SK-N-MC (cell line): ENCODE data around the gene MAP1S.

Experiments
- DNase-seq: peaks from one replicate; pipeline ENCODE4 v3.0.0-alpha.2; 2011; ENCODE audit warnings: low read depth, low spot score
- H3K27ac ChIP-seq: fragments of 200-600 bp; sonication (generic); 2 replicates; pipeline ENCODE4 v1.5.1; 2016; ENCODE audit warnings: mixed run types
- H3K36me3 ChIP-seq: fragments of 200-600 bp; sonication (generic); 2 replicates; pipeline ENCODE4 v1.6.1; 2017; ENCODE audit warnings: antibody characterized with exemption, low read length, mixed read lengths; ENCODE audit not compliant: insufficient read depth
- H3K4me3 ChIP-seq: fragments of 200-600 bp; sonication (generic); 2 replicates; pipeline ENCODE4 v1.5.1; 2016
- H3K9ac ChIP-seq: fragments of 200-600 bp; sonication (generic); 2 replicates; pipeline ENCODE4 v1.8.0; 2017; ENCODE audit warnings: mixed run types, mixed read lengths; ENCODE audit not compliant: insufficient read length
- H3K9me3 ChIP-seq: fragments of 200-600 bp; sonication (generic); 2 replicates; pipeline ENCODE4 v1.6.1; 2017; ENCODE audit warnings: low read depth, mild to moderate bottlenecking, antibody characterized with exemption, low read length, moderate library complexity, mixed read lengths
- EZH2 ChIP-seq: fragments of 200-600 bp; sonication (generic); IDR thresholded peaks from one replicate; pipeline ENCODE4 v1.6.1; 2017; ENCODE audit warnings: antibody characterized with exemption
- FOXP2 ChIP-seq: optimal IDR thresholded peaks from 2 replicates; pipeline ENCODE3; 2011; ENCODE audit warnings: mild to moderate bottlenecking, moderate library complexity; ENCODE audit not compliant: insufficient read depth; ENCODE audit errors: extremely low read length, control extremely low read depth
- POLR2AphosphoS5 ChIP-seq: IDR thresholded peaks from 2 replicates; pipeline ENCODE4 v1.6.1; 2012; ENCODE audit warnings: mild to moderate bottlenecking, low read depth, low read length, borderline replicate concordance

The MAP1S gene

GRCh38 chr19:17680230-17680722 lies 39.0 kb upstream of the MAP1S start:
- H3K27ac ChIP-seq, result no peak overlapping the region
- no peak overlapping the region for H3K4me3 ChIP-seq
- no peak for TF ChIP-seq FOXP2

DNA sequence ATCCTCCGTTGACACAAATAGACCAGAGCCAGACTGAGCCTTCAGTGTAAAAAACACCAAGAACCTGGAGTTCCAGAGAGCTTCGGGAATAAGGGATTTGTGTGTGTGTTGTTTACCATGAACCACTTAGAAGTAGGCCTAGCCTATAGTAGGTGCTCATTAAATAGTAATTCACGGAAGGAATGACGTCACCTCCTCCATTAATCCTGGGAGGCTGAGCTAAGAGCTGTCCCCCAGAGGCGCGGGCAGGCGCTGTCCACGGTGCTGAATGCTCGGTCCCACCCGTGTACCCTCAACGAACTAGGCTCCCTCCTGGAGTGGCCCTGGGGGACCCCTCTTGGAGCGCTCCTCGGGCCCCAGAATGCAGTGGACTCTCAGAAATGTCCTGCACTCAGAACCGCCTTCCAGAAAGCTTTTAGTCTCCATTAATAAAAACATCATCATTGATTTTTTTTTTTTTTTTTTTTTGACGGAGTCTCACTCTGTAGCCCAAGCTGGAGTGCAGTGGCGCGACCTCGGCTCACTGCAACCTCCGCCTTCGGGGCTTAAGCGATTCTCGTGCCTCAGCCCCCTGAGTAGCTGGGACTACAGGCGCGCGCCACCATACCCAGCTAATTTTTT lies 37.7 kb upstream of the MAP1S start:
- no peak overlapping the region for H3K9ac ChIP-seq
- TF ChIP-seq POLR2AphosphoS5, result no peak
- no peak for TF ChIP-seq FOXP2
- TF ChIP-seq EZH2, result no peak
- H3K9me3 ChIP-seq, result no peaks in the 10 kb centered on the region
- no peak overlapping the region for H3K4me3 ChIP-seq
- H3K36me3 ChIP-seq, result no peaks in the 10 kb centered on the region
- peak; percentile 10 for DNase-seq
- H3K27ac ChIP-seq, result no peak overlapping the region

More at GRCh38 chr19:17680230-17680722, 39.0 kb upstream of the MAP1S start:
- no peaks in the 10 kb centered on the region for H3K9me3 ChIP-seq
- H3K36me3 ChIP-seq, result no peaks in the 10 kb centered on the region
- H3K9ac ChIP-seq, result no peak overlapping the region
- DNase-seq, result no peak

- Histone ChIP-seq H3K36me3 (no peaks in the 10 kb centered on the region), H3K9ac (no peak overlapping the region), H3K9me3 (no peaks in the 10 kb centered on the region), H3K27ac (no peak overlapping the region), H3K4me3 (no peak overlapping the region)
- DNase-seq, result no peak
- TF ChIP-seq FOXP2, result no peak
- TF ChIP-seq EZH2, result no peak
- TF ChIP-seq POLR2AphosphoS5, result no peak
Measured at GRCh38 chr19:17682273-17682672, 37.0 kb upstream of the MAP1S start.

DNA sequence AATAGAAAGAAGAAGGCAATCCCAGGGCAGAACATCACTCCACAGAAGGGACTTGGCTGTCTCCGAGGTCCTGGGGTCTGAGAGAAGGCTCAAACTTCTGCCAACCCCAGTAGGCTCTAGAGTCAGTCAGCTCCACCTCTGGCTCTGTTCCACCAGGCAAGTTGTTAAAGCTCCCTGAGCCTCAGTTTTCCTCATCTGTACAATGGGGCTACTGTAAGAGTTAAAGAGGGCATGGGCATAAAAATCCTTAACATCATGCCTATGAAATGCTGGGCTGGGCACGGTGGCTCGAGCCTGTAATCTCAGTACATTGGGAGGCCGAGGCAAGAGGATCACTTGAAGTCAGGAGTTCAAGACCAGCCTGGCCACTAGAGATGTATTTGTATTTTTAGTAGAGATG lies 36.2 kb upstream of the MAP1S start:
- no peak for DNase-seq
- Histone ChIP-seq H3K27ac (no peak overlapping the region), H3K9ac (no peak overlapping the region), H3K36me3 (no peaks in the 10 kb centered on the region), H3K4me3 (no peak overlapping the region), H3K9me3 (no peaks in the 10 kb centered on the region)
- TF ChIP-seq FOXP2 (no peak), EZH2 (no peak), POLR2AphosphoS5 (no peak)

DNA sequence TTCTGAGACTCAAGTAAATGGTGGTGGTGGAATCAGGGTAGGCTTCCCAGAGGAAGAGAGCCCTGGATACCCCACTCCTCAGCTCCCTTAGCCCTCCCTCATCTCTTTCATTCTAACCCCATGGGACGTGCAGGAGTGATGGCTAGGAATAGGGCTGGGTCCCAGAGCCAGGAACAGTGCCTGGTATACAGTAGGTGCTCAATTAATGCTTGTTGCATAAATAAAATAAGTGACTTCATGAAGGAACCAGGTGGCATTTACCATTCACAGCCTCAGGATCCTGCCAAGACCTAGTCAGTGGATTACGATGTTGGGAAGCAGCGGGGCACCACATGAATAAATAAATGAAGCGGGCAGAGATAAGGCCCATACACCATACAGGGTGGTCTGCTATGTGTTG lies 35.0 kb upstream of the MAP1S start:
- Histone ChIP-seq H3K36me3 (no peaks in the 10 kb centered on the region), H3K9me3 (no peaks in the 10 kb centered on the region), H3K9ac (no peak overlapping the region), H3K27ac (no peak overlapping the region), H3K4me3 (no peak overlapping the region)
- TF ChIP-seq POLR2AphosphoS5, result no peak
- no peak for TF ChIP-seq EZH2
- TF ChIP-seq FOXP2, result no peak
- no peak for DNase-seq

DNA sequence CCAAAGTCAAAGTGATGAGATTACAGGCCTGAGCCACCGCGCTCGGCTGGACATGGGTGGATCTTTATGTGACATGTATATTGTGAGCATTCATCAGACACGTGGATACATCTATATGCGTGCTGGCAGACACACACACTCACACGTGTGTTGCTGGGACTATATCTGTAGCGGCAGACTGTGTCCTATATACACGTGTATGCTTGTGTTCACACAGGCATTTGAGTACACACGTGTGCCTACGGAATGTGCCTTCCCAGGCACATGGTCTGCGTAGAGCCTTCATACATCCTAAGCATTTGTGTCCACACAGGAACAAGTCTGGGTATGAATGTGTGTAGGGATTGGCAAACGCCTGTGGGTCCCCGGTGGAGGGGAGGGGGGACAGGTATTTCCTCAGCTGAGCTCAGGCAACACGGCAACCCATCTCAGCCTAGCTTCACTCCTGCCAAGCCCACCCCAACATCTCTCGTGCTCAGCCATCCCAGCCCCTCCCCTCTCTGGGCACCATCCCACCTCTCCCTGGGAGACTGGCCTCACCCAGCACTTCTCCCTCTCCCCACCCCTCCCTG lies 33.7 kb upstream of the MAP1S start:
- DNase-seq, result no peak
- Histone ChIP-seq H3K27ac (no peak overlapping the region), H3K9ac (no peak overlapping the region)

GRCh38 chr19:17686023-17686521 lies 33.2 kb upstream of the MAP1S start:
- H3K4me3 ChIP-seq, result no peak overlapping the region

More for the DNA sequence above, 33.7 kb upstream of the MAP1S start:
- Histone ChIP-seq H3K36me3 (no peaks in the 10 kb centered on the region), H3K9me3 (no peaks in the 10 kb centered on the region), H3K4me3 (no peak overlapping the region)
- TF ChIP-seq POLR2AphosphoS5 (no peak), FOXP2 (no peak), EZH2 (no peak)

GRCh38 chr19:17686592-17687024 lies 32.7 kb upstream of the MAP1S start:
- Histone ChIP-seq H3K9ac (no peak overlapping the region), H3K36me3 (no peaks in the 10 kb centered on the region), H3K9me3 (no peaks in the 10 kb centered on the region), H3K4me3 (no peak overlapping the region), H3K27ac (no peak overlapping the region)
- no peak for TF ChIP-seq FOXP2
- no peak for TF ChIP-seq POLR2AphosphoS5
- no peak for TF ChIP-seq EZH2
- no peak for DNase-seq

More at GRCh38 chr19:17686023-17686521, 33.2 kb upstream of the MAP1S start:
- Histone ChIP-seq H3K9ac (no peak overlapping the region), H3K36me3 (no peaks in the 10 kb centered on the region), H3K9me3 (no peaks in the 10 kb centered on the region), H3K27ac (no peak overlapping the region)
- no peak for DNase-seq
- TF ChIP-seq FOXP2, result no peak
- no peak for TF ChIP-seq POLR2AphosphoS5
- no peak for TF ChIP-seq EZH2
